ENCODE data around the gene COMTD1. TPM values are rescaled to one million over a fixed set of nuclear protein-coding genes. Genes with fewer than 3 reads are reported as not detected.

Gene COMTD1
- total and polyA plus RNA-seq, 2 of the 4 experiments (the other 2 are of a cell fraction): 1.6 to 6.4 TPM

GRCh38 chr10:75228278-75228677 is 7.5 kb downstream of the COMTD1 start:
- Histone ChIP-seq H3K9me3 (ENCODE audit: control insufficient read depth, insufficient read depth, low read length) (no peaks in the 10 kb centered on the region), H3K4ac (ENCODE audit: low read depth, low read length) (no peak overlapping the region), H3K9me1 (ENCODE audit: insufficient read depth, low read length) (peaks cover 15% of the 10 kb centered on the region), H3K14ac (replicated peaks; ENCODE audit: low read depth, low read length) (no peak overlapping the region), H3K9ac (ENCODE audit: low read depth, low read length) (no peak overlapping the region), H3K4me2 (ENCODE audit: low read depth, low read length) (no peak overlapping the region), H3K23ac (ENCODE audit: low read depth, low read length) (peak overlapping the region; percentile 34; the same call in 1 of the 2 replicates), H3K79me1 (ENCODE audit: low read depth in 1 of 2, low read length in 2 of 2) (peaks cover 15 to 61% of the 10 kb centered on the region in 2 experiments; a peak in 3 of 4 replicates), H2AFZ (replicated peaks; ENCODE audit: low read length, poor library complexity) (no peak overlapping the region), H4K20me1 (ENCODE audit: insufficient read depth, low read length) (peaks cover 69% of the 10 kb centered on the region), H4K91ac (ENCODE audit: insufficient read depth, low read depth, low read length) (no peak overlapping the region), H4K5ac (ENCODE audit: low read depth, low read length) (no peak overlapping the region), H2AK5ac (ENCODE audit: low read depth, low read length) (no peak overlapping the region), H4K8ac (ENCODE audit: low read depth in 2 of 2, low read length in 2 of 2) (no peak overlapping the region), H2BK15ac (ENCODE audit: low read depth, low read length) (no peak overlapping the region), H2BK20ac (ENCODE audit: low read depth, low read length) (no peak overlapping the region), H3K27me3 (ENCODE audit: control insufficient read depth, insufficient read depth, low read length) (no peaks in the 10 kb centered on the region), H3K56ac (ENCODE audit: extremely low read depth, insufficient read depth, low read length) (no peak overlapping the region), H3K4me3 (ENCODE audit: insufficient read depth, low read depth, low read length) (no peak overlapping the region), H3K4me1 (ENCODE audit: control insufficient read depth, insufficient read depth, low read length) (peaks cover 31% of the 10 kb centered on the region), H2BK5ac (ENCODE audit: low read depth, low read length, poor library complexity, severe bottlenecking) (peak overlapping the region; percentile 59), H3K27ac (ENCODE audit: insufficient read depth, low read length) (peak overlapping the region; percentile 30; the same call in 1 of the 2 replicates), H2BK120ac (ENCODE audit: low read depth, low read length) (no peak overlapping the region), H3K18ac (ENCODE audit: low read depth, low read length) (no peak overlapping the region), H3K36me3 (ENCODE audit: control insufficient read depth, insufficient read depth, low read length) (peaks cover 38% of the 10 kb centered on the region), H2AK9ac (replicated peaks; ENCODE audit: low read depth, low read length, poor library complexity) (no peak overlapping the region)
- DNase-seq (no peak), ATAC-seq (ENCODE audit: low read depth) (no peak)
- intact Hi-C loops (cut with micrococcal nuclease) (no loop called here), dilution Hi-C loops (cut with HindIII; ENCODE audit: low sequenced_read_pairs, unreplicated experiment) (no loop called here), in situ Hi-C loops (cut with MboI; ENCODE audit: low sequenced_read_pairs) (loop anchor here (5.0 kb wide), 1 partner anchor 41 kb away; no protein-coding TSS in a partner anchor)
- 100% methylated on average over 1 of the region's 3 CpGs; no CpG with 5 or more reads in 1 of the 2 experiments for WGBS, 2 experiments (ENCODE audit: extremely low coverage in 2 of 2, insufficient read length in 1 of 2)
- TF ChIP-seq CHD1 (IDR thresholded peaks at IDR 0.05; ENCODE audit: low read depth, low read length) (no peak), MXI1 (IDR thresholded peaks at IDR 0.05; ENCODE audit: borderline replicate concordance, low read depth, low read length) (no peak), USF2 (IDR thresholded peaks at IDR 0.05; ENCODE audit: low read depth, low read length) (no peak), MAFK (IDR thresholded peaks at IDR 0.05; ENCODE audit: low read depth, low read length) (no peak), RAD21 (IDR thresholded peaks at IDR 0.05; ENCODE audit: low read length) (no peak), FOS (IDR thresholded peaks at IDR 0.05; ENCODE audit: low read depth, low read length) (no peak), SMC3 (IDR thresholded peaks at IDR 0.05; ENCODE audit: low read depth, low read length) (no peak), RCOR1 (IDR thresholded peaks at IDR 0.05; ENCODE audit: insufficient replicate concordance, low read length) (no peak), NFE2L2 (IDR thresholded peaks at IDR 0.05; ENCODE audit: low read depth, low read length) (no peak), MAZ (IDR thresholded peaks at IDR 0.05; ENCODE audit: borderline replicate concordance, low read depth, low read length) (no peak), RFX5 (IDR thresholded peaks at IDR 0.05; ENCODE audit: low read depth, low read length) (no peak), CTCF (conservative IDR thresholded peaks at IDR 0.05; ENCODE audit: low read depth, low read length) (no peak), BHLHE40 (IDR thresholded peaks at IDR 0.05; ENCODE audit: low read depth, low read length) (no peak), ELK1 (IDR thresholded peaks at IDR 0.05; ENCODE audit: borderline replicate concordance, low read depth, low read length) (no peak), POLR2A (IDR thresholded peaks at IDR 0.05; ENCODE audit: low read depth, low read length) (no peak), CEBPB (IDR thresholded peaks at IDR 0.05; ENCODE audit: low read depth, low read length) (no peak)
- BruUV-seq (replicated peaks): no TSS peak
- ChIA-PET POLR2A (ENCODE audit: unreplicated experiment) (interaction anchor here (0.6 kb wide), 1 partner anchor 98 kb away, joined by 6 read pairs; no protein-coding TSS in a partner anchor), CTCF (interaction anchor here (0.6 kb wide), 1 partner anchor 964 kb away, joined by 6 read pairs; no protein-coding TSS in a partner anchor)

Data from IMR-90 (cell line).